GM23338 (cell line): Measurements from ENCODE around the gene COBL.

Experiments
- CREB1 ChIP-seq: fragments of 250-450 bp; sonication (Bioruptor Pico); IDR thresholded peaks from 2 replicates; pipeline ENCODE4 v1.5.0; 2020; ENCODE audit warnings: low read depth, mild to moderate bottlenecking, moderate library complexity
- ETS1 ChIP-seq: IDR thresholded peaks from 2 replicates; pipeline ENCODE4 v1.6.1; 2016; ENCODE audit warnings: antibody characterized with exemption
- EZH2 ChIP-seq: fragments of 200-600 bp; sonication (generic); IDR thresholded peaks from one replicate; pipeline ENCODE4 v1.8.0; 2017; ENCODE audit warnings: antibody characterized with exemption, mild to moderate bottlenecking, low read depth; ENCODE audit not compliant: unreplicated experiment
- EZH2phosphoT487 ChIP-seq: fragments of 200-600 bp; sonication (generic); IDR thresholded peaks from one replicate; pipeline ENCODE4 v1.8.1; 2018; ENCODE audit warnings: antibody characterized with exemption; ENCODE audit not compliant: unreplicated experiment
- JUNB ChIP-seq: IDR thresholded peaks from one replicate; pipeline ENCODE4 v1.6.1; 2016; ENCODE audit warnings: antibody characterized with exemption; ENCODE audit not compliant: unreplicated experiment
- POLR2AphosphoS5 ChIP-seq: IDR thresholded peaks from 2 replicates; pipeline ENCODE4 v1.6.1; 2016; ENCODE audit warnings: antibody characterized with exemption, low read depth
- STAT1 ChIP-seq: IDR thresholded peaks from one replicate; pipeline ENCODE4 v1.6.1; 2016; ENCODE audit warnings: antibody characterized with exemption; ENCODE audit not compliant: unreplicated experiment
- ZNF114 ChIP-seq: fragments of 250-450 bp; sonication (Bioruptor Pico); IDR thresholded peaks from 2 replicates; pipeline ENCODE4 v1.5.0; 2020; ENCODE audit warnings: mild to moderate bottlenecking, moderate library complexity
- ZNF331 ChIP-seq: fragments of 250-450 bp; sonication (Bioruptor Pico); IDR thresholded peaks from 2 replicates; pipeline ENCODE4 v1.5.0; 2020; ENCODE audit warnings: low read depth, mild to moderate bottlenecking, moderate library complexity
- TF ChIP-seq, protein P1 (sequence below), 2 experiments: fragments of 200-600 bp in 1 of 2; sonication (generic) in 1 of 2; conservative IDR thresholded peaks; 2 replicates each; pipeline versions ENCODE4 v1.5.1 to v1.6.1; 2016 to 2017; ENCODE audit warnings: antibody characterized with exemption in 2 of 2, low read depth in 2 of 2, mild to moderate bottlenecking in 2 of 2, moderate library complexity in 1 of 2
- TF ChIP-seq, protein P2 (sequence below): IDR thresholded peaks from one replicate; pipeline ENCODE4 v1.6.1; 2018; ENCODE audit warnings: antibody characterized with exemption; ENCODE audit not compliant: unreplicated experiment

GRCh38 chr7:51290304-51290637, 26.3 kb downstream of the COBL start:
- TF ChIP-seq, protein P1, sequence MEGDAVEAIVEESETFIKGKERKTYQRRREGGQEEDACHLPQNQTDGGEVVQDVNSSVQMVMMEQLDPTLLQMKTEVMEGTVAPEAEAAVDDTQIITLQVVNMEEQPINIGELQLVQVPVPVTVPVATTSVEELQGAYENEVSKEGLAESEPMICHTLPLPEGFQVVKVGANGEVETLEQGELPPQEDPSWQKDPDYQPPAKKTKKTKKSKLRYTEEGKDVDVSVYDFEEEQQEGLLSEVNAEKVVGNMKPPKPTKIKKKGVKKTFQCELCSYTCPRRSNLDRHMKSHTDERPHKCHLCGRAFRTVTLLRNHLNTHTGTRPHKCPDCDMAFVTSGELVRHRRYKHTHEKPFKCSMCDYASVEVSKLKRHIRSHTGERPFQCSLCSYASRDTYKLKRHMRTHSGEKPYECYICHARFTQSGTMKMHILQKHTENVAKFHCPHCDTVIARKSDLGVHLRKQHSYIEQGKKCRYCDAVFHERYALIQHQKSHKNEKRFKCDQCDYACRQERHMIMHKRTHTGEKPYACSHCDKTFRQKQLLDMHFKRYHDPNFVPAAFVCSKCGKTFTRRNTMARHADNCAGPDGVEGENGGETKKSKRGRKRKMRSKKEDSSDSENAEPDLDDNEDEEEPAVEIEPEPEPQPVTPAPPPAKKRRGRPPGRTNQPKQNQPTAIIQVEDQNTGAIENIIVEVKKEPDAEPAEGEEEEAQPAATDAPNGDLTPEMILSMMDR (conservative IDR thresholded peaks at IDR 0.05; ENCODE audit: low read depth in 2 of 2) = no peak
- no peak for TF ChIP-seq POLR2AphosphoS5
- no peak for TF ChIP-seq EZH2
- TF ChIP-seq, protein P2, sequence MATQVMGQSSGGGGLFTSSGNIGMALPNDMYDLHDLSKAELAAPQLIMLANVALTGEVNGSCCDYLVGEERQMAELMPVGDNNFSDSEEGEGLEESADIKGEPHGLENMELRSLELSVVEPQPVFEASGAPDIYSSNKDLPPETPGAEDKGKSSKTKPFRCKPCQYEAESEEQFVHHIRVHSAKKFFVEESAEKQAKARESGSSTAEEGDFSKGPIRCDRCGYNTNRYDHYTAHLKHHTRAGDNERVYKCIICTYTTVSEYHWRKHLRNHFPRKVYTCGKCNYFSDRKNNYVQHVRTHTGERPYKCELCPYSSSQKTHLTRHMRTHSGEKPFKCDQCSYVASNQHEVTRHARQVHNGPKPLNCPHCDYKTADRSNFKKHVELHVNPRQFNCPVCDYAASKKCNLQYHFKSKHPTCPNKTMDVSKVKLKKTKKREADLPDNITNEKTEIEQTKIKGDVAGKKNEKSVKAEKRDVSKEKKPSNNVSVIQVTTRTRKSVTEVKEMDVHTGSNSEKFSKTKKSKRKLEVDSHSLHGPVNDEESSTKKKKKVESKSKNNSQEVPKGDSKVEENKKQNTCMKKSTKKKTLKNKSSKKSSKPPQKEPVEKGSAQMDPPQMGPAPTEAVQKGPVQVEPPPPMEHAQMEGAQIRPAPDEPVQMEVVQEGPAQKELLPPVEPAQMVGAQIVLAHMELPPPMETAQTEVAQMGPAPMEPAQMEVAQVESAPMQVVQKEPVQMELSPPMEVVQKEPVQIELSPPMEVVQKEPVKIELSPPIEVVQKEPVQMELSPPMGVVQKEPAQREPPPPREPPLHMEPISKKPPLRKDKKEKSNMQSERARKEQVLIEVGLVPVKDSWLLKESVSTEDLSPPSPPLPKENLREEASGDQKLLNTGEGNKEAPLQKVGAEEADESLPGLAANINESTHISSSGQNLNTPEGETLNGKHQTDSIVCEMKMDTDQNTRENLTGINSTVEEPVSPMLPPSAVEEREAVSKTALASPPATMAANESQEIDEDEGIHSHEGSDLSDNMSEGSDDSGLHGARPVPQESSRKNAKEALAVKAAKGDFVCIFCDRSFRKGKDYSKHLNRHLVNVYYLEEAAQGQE = no peak
- no peak for TF ChIP-seq EZH2phosphoT487
- no peak for TF ChIP-seq ZNF331 (CRISPR knock-in tag)
- no peak for TF ChIP-seq STAT1
- no peak for TF ChIP-seq CREB1
- TF ChIP-seq ETS1 = no peak
- TF ChIP-seq ZNF114 (CRISPR knock-in tag) = no peak
- no peak for TF ChIP-seq JUNB
